H9 (cell line): ENCODE results near the gene WDR89. TPM values are rescaled to one million over a fixed set of nuclear protein-coding genes. Genes with fewer than 3 reads are reported as not detected.

ENCODE experiments used
- DNase-seq: peaks from one replicate; pipeline ENCODE4 v3.0.0-alpha.2; 2017
- H2AFZ ChIP-seq: one replicate; pipeline ENCODE4 v1.6.1; 2013; ENCODE audit warnings: mild to moderate bottlenecking, low read length, control low read depth, moderate library complexity
- H2AK5ac ChIP-seq: 2 replicates; pipeline ENCODE4 v1.6.1; 2013; ENCODE audit warnings: low read length, control low read depth, mixed read lengths; ENCODE audit not compliant: insufficient read length
- H2BK120ac ChIP-seq: one replicate; pipeline ENCODE4 v1.6.1; 2013; ENCODE audit warnings: low read depth, mild to moderate bottlenecking, low read length, control low read depth, inconsistent platforms; ENCODE audit not compliant: poor library complexity, severe bottlenecking
- H2BK12ac ChIP-seq: 2 replicates; pipeline ENCODE4 v1.6.1; 2013; ENCODE audit warnings: low read length, control low read depth, mixed read lengths, low read depth; ENCODE audit not compliant: insufficient read length
- H2BK15ac ChIP-seq: 2 replicates; pipeline ENCODE4 v1.6.1; 2013; ENCODE audit warnings: low read depth, low read length, control low read depth
- H2BK20ac ChIP-seq: one replicate; pipeline ENCODE4 v1.6.1; 2013; ENCODE audit warnings: low read depth, mild to moderate bottlenecking, low read length, control low read depth, inconsistent platforms; ENCODE audit not compliant: poor library complexity, severe bottlenecking
- H2BK5ac ChIP-seq: 2 replicates; pipeline ENCODE4 v1.6.1; 2013; ENCODE audit warnings: low read length, control low read depth, mixed read lengths; ENCODE audit not compliant: insufficient read length
- H3K14ac ChIP-seq: 2 replicates; pipeline ENCODE4 v1.6.1; 2013; ENCODE audit warnings: low read length, control low read depth; ENCODE audit not compliant: insufficient read depth
- H3K18ac ChIP-seq: 2 replicates; pipeline ENCODE4 v1.6.1; 2013; ENCODE audit warnings: low read depth, mild to moderate bottlenecking, mixed read lengths, low read length, control low read depth; ENCODE audit not compliant: insufficient read length
- H3K23ac ChIP-seq: 2 replicates; pipeline ENCODE4 v1.6.1; 2013; ENCODE audit warnings: low read length, control low read depth, mixed read lengths, low read depth; ENCODE audit not compliant: insufficient read length
- H3K23me2 ChIP-seq: 2 replicates; pipeline ENCODE4 v1.6.1; 2013; ENCODE audit warnings: low read depth, mild to moderate bottlenecking, mixed read lengths, low read length, control low read depth; ENCODE audit not compliant: insufficient read length, poor library complexity, severe bottlenecking
- H3K27ac ChIP-seq: 2 replicates; pipeline ENCODE4 v1.5.1; 2013; ENCODE audit warnings: low read length, control low read depth, mixed read lengths, low read depth; ENCODE audit not compliant: insufficient read length
- H3K27me3 ChIP-seq: 2 replicates; pipeline ENCODE4 v1.6.1; 2013; ENCODE audit warnings: low read length, control low read depth, inconsistent platforms; ENCODE audit not compliant: insufficient read depth
- H3K4ac ChIP-seq: 2 replicates; pipeline ENCODE4 v1.6.1; 2013; ENCODE audit warnings: low read depth, mild to moderate bottlenecking, control low read depth, inconsistent platforms, low read length, moderate library complexity
- H3K4me1 ChIP-seq: 2 replicates; pipeline ENCODE4 v1.6.1; 2013; ENCODE audit warnings: low read length, control low read depth, inconsistent platforms; ENCODE audit not compliant: insufficient read depth
- H3K4me2 ChIP-seq: 2 replicates; pipeline ENCODE4 v1.6.1; 2013; ENCODE audit warnings: low read length, control low read depth, mixed read lengths; ENCODE audit not compliant: insufficient read length, insufficient read depth
- H3K56ac ChIP-seq: 2 replicates; pipeline ENCODE4 v1.6.1; 2013; ENCODE audit warnings: low read depth, mild to moderate bottlenecking, mixed read lengths, low read length, control low read depth; ENCODE audit not compliant: insufficient read length
- H3K79me1 ChIP-seq: 2 replicates; pipeline ENCODE4 v1.6.1; 2013; ENCODE audit warnings: low read depth, mild to moderate bottlenecking, moderate library complexity, low read length, control low read depth, inconsistent platforms; ENCODE audit not compliant: insufficient read depth, poor library complexity, severe bottlenecking
- H3K79me2 ChIP-seq: 2 replicates; pipeline ENCODE4 v1.6.1; 2013; ENCODE audit warnings: low read length, control low read depth, inconsistent platforms; ENCODE audit not compliant: insufficient read depth
- H3K9ac ChIP-seq: 2 replicates; pipeline ENCODE4 v1.6.1; 2013; ENCODE audit warnings: low read length, control low read depth, mixed read lengths; ENCODE audit not compliant: insufficient read length; ENCODE audit errors: extremely low read depth
- H3K9me3 ChIP-seq: one replicate; pipeline ENCODE4 v1.6.1; 2013; ENCODE audit warnings: low read depth, low read length, inconsistent platforms; ENCODE audit not compliant: control insufficient read depth
- H3T11ph ChIP-seq: one replicate; pipeline ENCODE4 v1.6.1; 2013; ENCODE audit warnings: mild to moderate bottlenecking, low read length, control low read depth, inconsistent platforms
- H4K20me1 ChIP-seq: one replicate; pipeline ENCODE4 v1.6.1; 2013; ENCODE audit not compliant: control insufficient read depth, insufficient read length, insufficient read depth
- H4K5ac ChIP-seq: 2 replicates; pipeline ENCODE4 v1.6.1; 2013; ENCODE audit warnings: low read depth, mild to moderate bottlenecking, mixed read lengths, low read length, control low read depth; ENCODE audit not compliant: insufficient read length
- H4K8ac ChIP-seq: replicated peaks from 2 replicates; pipeline ENCODE4 v1.6.1; 2013; ENCODE audit warnings: low read length, control low read depth, mixed read lengths, low read depth; ENCODE audit not compliant: insufficient read length
- H4K91ac ChIP-seq: 2 replicates; pipeline ENCODE4 v1.6.1; 2013; ENCODE audit warnings: low read depth, mild to moderate bottlenecking, moderate library complexity, mixed read lengths, low read length, control low read depth; ENCODE audit not compliant: insufficient read length
- H3K27ac Mint-ChIP-seq, 3 experiments: 2 replicates in 2 of 3; 3 replicates in 1 of 3; pipeline ENCODE4 v1.8.0; 2020 to 2021; ENCODE audit warnings: mixed read lengths in 3 of 3, mild to moderate bottlenecking in 1 of 3, moderate library complexity in 1 of 3
- H3K27me3 Mint-ChIP-seq: 2 replicates; pipeline ENCODE4 v1.8.0; 2021; ENCODE audit warnings: low read depth, mild to moderate bottlenecking, moderate library complexity, mixed read lengths
- H3K36me3 Mint-ChIP-seq, 3 experiments: 2 replicates in 2 of 3; 3 replicates in 1 of 3; pipeline ENCODE4 v1.8.0; 2020 to 2021; ENCODE audit warnings: low read depth in 3 of 3, mixed read lengths in 3 of 3; ENCODE audit not compliant: insufficient read depth in 1 of 3
- H3K4me1 Mint-ChIP-seq, 2 experiments: 2 replicates each; pipeline ENCODE4 v1.8.0; 2020; ENCODE audit warnings: mixed read lengths in 2 of 2
- H3K4me3 Mint-ChIP-seq, 2 experiments: 2 replicates in 1 of 2; 3 replicates in 1 of 2; pipeline ENCODE4 v1.8.0; 2020 to 2021; ENCODE audit warnings: mild to moderate bottlenecking in 2 of 2, mixed read lengths in 2 of 2, moderate library complexity in 1 of 2
- H3K9me3 Mint-ChIP-seq, 2 experiments: 2 replicates in 1 of 2; 3 replicates in 1 of 2; pipeline ENCODE4 v1.8.0; 2020; ENCODE audit warnings: mild to moderate bottlenecking in 2 of 2, mixed read lengths in 2 of 2, moderate library complexity in 1 of 2
- WGBS: extraction: QIAGEN DNeasy Blood & Tissue Kit; methylation state at CpG from one replicate; pipeline ENCODE4 v1.1.7; 2013; ENCODE audit warnings: missing lambda C conversion rate, low lambda C conversion rate, mixed read lengths; ENCODE audit not compliant: insufficient read length; ENCODE audit errors: extremely low coverage; 5-methylcytosine and 5-hydroxymethylcytosine counted together
- total RNA-seq: library from RNA; stranded (reverse); gene quantifications from 2 replicates; pipeline ENCODE4 v1.2.1, GENCODE V29; 2021
- TF ChIP-seq, protein P1 (sequence below): fragments of 200-600 bp; sonication (generic); conservative IDR thresholded peaks from 3 replicates; pipeline ENCODE4 v1.8.0; 2021; ENCODE audit warnings: antibody characterized with exemption, mild to moderate bottlenecking

The WDR89 gene
- total RNA-seq, 1 experiment from 2014 or later: 24.0 TPM

DNA sequence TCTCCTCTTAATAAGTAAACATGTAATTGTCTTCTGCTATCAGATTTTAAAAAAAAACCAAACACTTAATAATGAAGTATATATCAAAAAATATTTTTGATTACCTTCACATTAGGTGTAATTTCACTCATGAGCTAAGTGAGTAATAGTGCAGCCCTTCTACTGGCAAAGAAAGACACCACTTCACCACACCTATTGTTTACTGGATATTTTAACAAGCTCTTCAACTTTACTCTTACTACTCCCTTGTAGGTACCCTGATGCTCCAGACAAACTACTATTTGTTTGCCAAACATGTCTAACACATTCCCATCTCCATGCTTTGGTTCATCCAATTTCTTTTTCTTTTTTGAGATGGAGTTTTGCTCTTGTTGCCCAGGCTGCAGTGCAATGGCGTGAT is 36.9 kb upstream of the WDR89 start:
- H3K9ac ChIP-seq: no peak overlapping the region
- no peaks in the 10 kb centered on the region for H3K27me3 Mint-ChIP-seq
- no peak overlapping the region for H2BK12ac ChIP-seq
- no peaks in the 10 kb centered on the region for H3K23me2 ChIP-seq
- no peak overlapping the region for H3K23ac ChIP-seq
- H4K20me1 ChIP-seq: no peaks in the 10 kb centered on the region
- no peak overlapping the region for H2BK20ac ChIP-seq
- no peak overlapping the region for H2AK5ac ChIP-seq
- H2BK15ac ChIP-seq: no peak overlapping the region
- H3K14ac ChIP-seq: no peak overlapping the region
- no peak overlapping the region for H3K4ac ChIP-seq
- H3K79me2 ChIP-seq: no peaks in the 10 kb centered on the region
- no peak overlapping the region for H4K8ac ChIP-seq
- no peak overlapping the region for H3T11ph ChIP-seq
- no peak for DNase-seq
- no peaks in the 10 kb centered on the region for H3K27me3 ChIP-seq
- no CpG with 5 or more reads among the region's 1 CpG for WGBS
- H3K79me1 ChIP-seq: no peaks in the 10 kb centered on the region
- no peak overlapping the region for H2AFZ ChIP-seq
- no peak overlapping the region for H3K27ac ChIP-seq
- no peak overlapping the region for H4K91ac ChIP-seq
- no peak overlapping the region for H3K18ac ChIP-seq
- no peak overlapping the region for H3K4me3 Mint-ChIP-seq
- H3K4me1 Mint-ChIP-seq: no peaks in the 10 kb centered on the region
- H2BK120ac ChIP-seq: no peak overlapping the region
- no peak overlapping the region for H3K4me2 ChIP-seq
- no peak overlapping the region for H3K56ac ChIP-seq
- no peaks in the 10 kb centered on the region for H3K9me3 ChIP-seq
- H2BK5ac ChIP-seq: no peak overlapping the region
- TF ChIP-seq, protein P1, sequence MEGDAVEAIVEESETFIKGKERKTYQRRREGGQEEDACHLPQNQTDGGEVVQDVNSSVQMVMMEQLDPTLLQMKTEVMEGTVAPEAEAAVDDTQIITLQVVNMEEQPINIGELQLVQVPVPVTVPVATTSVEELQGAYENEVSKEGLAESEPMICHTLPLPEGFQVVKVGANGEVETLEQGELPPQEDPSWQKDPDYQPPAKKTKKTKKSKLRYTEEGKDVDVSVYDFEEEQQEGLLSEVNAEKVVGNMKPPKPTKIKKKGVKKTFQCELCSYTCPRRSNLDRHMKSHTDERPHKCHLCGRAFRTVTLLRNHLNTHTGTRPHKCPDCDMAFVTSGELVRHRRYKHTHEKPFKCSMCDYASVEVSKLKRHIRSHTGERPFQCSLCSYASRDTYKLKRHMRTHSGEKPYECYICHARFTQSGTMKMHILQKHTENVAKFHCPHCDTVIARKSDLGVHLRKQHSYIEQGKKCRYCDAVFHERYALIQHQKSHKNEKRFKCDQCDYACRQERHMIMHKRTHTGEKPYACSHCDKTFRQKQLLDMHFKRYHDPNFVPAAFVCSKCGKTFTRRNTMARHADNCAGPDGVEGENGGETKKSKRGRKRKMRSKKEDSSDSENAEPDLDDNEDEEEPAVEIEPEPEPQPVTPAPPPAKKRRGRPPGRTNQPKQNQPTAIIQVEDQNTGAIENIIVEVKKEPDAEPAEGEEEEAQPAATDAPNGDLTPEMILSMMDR: no peak
- H3K27ac Mint-ChIP-seq: no peak overlapping the region
- no peak overlapping the region for H4K5ac ChIP-seq
- no peaks in the 10 kb centered on the region for H3K9me3 Mint-ChIP-seq
- 0 out of 7 replicates have a peak, but pooled peaks cover 0 to 2% (median 0%) of the 10 kb centered on the region in 3 experiments for H3K36me3 Mint-ChIP-seq
- H3K4me1 ChIP-seq: no peaks in the 10 kb centered on the region
